Activated CD4-positive, CD25-positive, alpha-beta regulatory T cell treated with anti-CD3 and anti-CD28 coated beads, Interleukin-2, amount 50 U/mL, for 24 hours (primary cell): ENCODE data around the gene ITPR1.

ENCODE experiments used
- ATAC-seq, 2 donors: fragments of 150-1000 bp; cut with Tn5 transposase; one replicate each; pipeline ENCODE4 v1.10.0; 2021; ENCODE audit warnings: mild to moderate bottlenecking in 1 of 2, moderate library complexity in 1 of 2

The ITPR1 gene

DNA sequence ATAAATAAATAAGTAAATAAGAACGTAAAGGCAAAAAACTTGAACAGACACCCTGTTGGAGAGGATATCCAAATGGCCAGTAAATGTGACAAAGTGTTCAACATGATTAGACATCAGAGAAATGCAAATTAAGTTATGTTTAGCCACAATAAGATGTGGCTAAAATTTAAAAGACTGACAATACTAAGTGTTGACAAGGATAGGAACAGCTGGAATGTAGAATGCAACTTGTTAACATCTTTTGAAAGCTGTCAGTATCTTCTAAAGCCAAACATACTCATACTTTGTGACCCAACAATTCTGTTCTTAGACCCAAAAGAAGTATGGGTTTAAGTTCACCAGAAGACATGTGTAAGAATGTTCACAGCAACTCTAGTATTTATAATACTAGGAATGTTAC, 197.1 kb downstream of the ITPR1 start:
- ATAC-seq: no peak

DNA sequence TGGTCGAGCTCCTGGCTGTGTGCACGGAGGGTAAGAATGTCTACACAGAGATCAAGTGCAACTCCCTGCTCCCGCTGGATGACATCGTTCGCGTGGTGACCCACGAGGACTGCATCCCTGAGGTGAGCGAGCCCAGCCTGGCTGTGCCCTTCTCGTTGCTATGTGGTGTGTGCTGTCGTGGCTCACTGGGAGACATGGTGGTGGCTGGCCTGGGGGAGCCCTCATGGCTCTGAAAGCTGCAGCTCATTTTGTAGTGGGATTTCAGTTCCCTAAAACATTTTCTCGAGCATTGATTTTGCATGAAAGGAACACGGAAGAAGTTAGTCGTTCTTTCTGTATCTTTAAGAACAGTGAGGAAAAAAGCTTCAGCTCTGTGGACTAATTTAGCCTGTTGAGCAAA, 200.5 kb downstream of the ITPR1 start:
- no peak for ATAC-seq

DNA sequence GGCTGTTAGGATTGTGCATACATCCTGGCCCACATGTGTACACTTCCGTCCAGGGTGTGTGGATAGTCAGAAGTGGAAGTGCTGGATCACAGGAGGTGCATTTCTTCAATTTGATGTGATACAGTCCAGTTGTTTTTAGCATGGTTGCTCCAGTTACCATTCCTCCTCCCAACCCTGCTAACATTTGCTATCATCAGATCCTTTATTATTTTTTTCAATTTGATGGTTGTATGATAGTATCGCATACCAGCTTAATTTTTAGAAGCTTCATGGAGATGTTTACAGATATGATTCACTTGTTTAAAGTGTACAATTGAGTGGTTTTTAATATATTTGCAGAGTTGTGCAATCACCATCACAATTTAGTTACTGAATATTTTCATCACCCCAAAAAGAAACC, 202.7 kb downstream of the ITPR1 start:
- ATAC-seq: no peak

DNA sequence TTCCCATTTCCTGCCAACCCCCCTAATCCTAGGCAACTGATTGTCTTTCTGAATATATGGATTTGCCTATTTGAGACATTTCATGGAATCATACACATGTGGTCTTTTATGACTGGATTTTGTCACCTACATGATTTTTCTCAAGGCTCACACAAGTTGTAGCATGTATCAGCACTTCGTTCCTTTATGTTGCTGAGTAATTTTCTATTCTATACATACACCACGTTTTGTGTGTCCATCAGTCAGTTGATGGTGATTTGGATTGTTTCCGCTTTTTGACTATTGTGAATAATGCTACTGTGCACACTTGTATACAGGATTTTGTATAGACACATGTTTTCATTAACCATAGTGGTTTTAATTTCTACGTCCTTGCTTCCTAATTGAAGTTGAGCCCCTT, 203.1 kb downstream of the ITPR1 start:
- ATAC-seq: no peak

DNA sequence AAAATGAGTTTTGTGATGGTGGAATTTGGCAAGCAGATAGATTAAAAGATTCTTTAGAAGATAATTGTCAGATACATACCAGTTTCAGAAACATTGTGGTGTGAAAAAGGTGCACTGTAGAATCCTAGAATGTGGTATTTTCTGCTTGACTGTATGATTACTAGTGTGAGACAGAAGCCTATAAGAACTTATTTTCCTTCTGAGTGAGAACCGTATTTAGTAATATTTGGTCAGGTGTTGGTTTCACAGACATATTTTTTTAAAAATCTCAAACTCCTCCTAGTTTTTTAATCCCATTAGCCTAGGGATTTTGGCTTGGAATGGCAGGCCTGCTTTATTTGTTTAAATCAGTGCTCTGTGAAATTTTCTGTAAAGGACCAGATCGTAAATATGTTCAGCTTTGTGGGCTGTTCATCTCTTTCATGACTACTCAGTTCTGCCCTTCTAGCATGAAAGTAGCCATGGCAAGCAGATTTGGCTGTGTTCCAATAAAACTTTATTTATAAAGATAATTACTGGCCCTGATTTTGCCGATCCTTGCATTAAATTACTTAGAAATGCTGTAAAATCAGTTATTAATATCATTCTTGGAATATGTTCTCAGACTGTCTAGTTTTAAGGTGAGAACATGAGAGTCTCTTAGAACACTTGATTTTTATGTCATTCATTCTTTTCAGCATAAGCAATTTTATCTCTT, 205.1 kb downstream of the ITPR1 start:
- ATAC-seq: no peak

DNA sequence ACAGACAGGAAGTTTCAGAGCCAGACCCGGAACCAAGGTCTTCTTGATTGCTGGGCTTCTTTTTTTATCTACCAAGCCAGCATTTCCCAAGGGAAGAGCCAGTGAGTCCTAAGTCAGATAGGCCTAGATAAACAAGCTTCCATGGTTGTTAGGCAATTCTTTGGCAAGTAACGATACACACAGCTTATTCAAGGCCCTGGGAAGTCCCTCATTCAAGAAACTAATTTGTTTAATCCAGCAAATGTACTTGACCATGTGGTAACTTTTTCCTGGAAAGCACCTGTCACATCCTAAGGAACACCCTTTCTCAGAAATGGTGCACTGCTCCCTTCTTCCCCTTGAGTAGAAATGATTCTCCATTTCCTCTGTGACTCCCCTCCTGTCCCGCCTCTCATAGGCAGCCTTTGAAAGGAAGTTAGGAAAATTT, 209.9 kb downstream of the ITPR1 start:
- ATAC-seq: no peak

DNA sequence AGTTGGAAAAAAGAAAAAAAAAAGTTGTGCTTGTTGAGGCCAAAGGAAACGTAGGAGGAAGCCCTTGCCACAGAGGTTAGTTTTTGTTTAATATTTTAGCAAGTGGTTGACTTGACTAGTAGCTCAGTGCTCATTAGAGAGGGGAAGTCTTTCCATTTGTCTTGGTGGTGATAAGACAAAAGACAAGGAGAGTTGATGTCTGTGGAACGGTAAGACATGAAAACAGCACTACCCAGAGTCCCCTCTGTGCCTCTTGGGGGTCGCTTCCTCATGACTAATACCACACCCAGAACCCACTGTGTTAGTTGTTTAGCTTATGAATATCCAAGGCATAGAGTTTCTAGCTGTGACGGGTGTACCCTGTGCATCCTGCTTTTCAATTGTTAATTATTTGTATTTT, 211.4 kb downstream of the ITPR1 start:
- no peak for ATAC-seq

DNA sequence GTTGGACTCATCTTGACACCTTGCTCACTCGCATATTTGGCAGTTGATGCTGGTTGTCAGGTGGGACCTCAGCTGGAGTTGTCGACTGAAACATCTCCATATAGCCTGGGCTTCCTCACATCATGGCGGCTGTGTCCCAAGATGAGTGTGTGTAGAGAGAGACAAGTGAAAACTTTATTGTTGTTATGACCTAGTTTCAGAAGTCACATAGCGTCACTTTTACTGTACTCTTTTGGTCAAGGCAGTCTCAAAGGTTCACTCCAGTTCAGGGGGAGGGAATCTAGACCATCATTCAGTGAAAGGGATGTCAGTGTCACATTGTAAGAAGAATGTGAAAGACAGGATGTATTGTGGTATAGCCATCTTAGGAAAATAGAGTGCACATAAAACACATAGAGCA, 214.2 kb downstream of the ITPR1 start:
- ATAC-seq: no peak

DNA sequence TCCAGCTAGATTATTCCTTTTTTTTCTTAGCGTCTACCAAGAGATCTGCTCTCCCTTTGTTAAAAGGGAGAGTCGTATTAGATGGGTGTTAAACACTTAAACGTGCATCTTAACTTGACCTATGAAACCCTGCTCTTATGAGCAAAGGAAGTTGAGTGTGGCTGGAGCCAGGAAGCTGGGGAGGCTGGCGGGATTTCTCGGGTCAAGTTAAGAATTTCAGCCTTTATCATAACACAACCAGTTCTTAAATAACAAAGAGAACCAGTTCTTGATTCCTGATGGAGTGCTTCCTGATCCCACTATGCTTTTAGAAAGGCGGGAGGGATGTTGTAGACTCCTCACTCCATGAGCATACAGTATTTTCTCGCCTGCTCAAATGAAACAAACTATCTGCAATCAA, 215.1 kb downstream of the ITPR1 start:
- no peak for ATAC-seq

DNA sequence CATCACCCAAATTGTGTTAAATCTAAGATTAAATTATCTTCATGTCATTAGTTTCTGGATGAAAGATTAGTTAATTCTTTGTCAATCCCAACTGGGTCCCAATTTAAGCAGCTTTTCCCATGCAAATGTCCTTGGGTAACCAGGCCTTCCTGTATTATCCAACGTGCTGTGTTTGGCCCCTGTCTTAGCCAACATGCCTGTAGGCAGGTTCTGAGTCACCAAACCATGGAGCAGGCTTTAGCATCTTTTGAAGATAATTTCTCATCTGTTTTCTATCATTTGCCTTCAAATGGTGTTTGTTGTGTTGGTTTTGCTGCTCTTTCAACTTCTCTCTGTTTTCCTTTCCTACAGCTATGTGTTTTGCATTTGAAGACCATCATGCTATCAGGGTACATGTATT, 216.2 kb downstream of the ITPR1 start:
- ATAC-seq: no peak

DNA sequence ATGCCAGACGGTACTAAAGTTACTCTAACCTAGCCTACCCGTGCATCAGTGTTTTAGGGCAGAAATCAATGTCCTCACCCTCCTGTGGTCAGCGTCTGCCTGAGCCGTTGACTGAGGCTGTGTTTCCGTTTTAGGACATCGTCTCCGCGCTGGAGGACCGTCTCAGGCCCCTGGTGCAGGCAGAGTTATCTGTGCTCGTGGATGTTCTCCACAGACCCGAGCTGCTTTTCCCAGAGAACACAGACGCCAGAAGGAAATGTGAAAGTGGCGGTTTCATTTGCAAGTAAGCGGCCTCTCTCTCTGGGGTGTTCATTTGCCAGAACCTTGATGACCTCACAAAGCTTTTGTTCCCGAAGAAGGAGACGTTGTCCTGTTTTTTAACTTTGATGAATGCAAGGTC, 217.0 kb downstream of the ITPR1 start:
- ATAC-seq: no peak

DNA sequence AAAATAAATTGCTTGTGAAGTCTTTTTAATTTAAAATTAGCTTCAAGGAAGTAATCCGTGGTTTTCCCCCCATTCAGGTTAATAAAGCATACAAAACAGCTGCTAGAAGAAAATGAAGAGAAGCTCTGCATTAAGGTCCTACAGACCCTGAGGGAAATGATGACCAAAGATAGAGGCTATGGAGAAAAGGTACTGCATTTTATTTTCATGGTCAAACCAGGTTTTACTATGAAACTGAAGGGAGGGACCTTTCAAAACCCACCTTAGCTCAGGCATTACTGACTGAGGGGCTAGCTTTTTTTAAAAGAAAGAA, 218.5 kb downstream of the ITPR1 start:
- ATAC-seq: no peak

DNA sequence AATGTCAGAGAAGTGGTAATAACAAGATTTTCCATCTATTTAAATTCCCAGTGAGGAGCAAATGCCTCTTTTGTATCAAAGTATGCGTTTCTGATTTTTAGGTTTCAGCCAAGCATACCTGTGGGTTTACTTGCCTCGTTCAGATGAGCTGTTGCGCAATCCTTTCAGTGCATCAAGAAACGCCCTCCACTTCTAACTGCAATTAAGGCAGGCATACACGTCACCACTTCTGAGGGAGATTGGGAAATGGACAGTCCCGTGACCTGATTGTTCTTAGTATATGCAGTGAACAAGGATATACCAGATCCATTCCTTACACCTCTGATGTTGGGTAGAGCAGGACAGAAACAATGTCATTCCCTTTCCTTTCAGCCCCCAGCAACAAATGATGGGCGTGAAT, 219.0 kb downstream of the ITPR1 start:
- no peak for ATAC-seq

DNA sequence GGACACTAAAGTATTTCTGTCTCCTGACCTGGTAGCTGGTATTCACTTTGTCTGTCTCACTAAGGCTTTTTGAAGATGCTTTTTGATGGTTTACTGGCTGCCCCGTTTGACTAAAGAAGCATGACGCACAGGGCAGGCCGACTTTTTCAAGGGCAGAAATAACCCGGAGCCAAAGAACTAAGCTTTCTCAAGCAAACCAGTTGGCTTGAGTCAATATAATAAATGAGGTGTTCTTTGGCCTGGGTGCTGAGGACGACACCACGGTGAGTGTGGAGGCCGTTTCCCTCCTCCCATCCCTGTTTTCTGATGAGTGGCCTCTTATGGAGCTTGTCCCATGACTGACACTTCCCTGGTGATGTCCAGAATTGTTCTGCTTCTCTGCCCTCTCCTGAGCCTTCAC, 220.9 kb downstream of the ITPR1 start:
- no peak for ATAC-seq

DNA sequence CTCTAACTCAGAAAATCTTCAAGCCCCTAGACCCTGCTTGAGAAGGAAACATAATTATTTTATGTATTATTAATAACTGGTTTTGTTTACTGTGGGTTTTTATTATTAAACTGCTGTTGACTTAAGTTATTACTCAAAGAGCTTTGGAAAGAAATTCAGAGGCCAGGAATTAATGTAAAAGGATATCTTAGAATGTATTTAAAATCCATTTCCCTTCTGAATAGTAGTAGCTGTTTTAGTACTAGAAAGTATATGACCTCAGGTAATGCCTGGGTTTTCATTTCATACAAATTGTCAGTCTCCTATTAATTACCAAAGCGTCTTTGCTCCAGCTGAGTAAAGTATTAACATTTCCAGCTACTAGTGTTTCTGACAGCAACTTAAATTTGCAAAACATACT, 223.1 kb downstream of the ITPR1 start:
- ATAC-seq: no peak

DNA sequence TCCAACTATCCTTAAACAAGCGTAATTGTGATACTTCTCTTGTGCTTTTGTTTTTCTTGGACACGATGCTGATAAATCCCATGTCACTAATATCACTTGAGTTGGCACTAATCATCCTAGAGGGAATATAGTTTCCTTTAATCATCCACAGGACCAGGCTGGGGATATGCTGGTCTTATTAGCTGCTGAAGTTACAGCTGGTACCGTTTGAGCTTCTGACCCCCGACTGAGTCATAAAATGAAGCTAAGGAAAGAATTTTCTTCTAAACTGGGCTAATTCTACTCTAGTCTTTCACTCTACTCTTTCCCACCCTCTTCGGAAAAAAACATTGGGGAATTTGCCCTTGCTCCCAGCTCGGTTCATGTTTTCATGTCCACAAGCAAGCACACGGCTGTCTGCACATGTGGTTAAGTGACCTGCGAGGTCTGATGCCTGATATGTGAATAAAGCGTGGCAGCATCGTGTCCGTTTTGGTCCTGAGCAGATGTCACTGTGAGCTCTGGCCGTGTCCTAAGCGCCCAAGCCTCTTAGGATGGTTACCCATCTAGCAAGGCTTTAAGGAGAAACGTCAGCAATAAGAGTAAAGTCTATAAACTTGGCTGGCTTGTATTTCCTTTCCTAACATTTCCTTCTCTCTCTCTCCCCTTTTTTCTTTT, 223.7 kb downstream of the ITPR1 start:
- ATAC-seq: no peak

DNA sequence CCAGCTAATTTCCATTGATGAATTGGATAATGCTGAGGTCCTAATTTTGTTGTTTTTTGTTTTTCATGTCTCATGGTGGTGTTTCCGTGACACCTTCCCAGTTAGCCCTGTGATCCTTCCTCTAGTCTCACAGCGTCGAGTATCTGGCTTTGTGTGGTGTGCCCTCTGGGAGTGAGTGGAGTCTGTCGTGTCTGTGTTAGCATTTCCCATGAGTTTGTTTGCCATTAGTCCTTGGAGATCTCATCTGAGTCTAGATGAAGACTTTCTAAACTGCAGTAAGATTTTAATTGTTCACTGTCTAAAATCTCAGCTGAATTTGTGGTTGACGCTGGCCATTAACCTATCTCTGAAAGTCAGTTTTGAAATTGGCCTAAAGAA, 224.2 kb downstream of the ITPR1 start:
- no peak for ATAC-seq

DNA sequence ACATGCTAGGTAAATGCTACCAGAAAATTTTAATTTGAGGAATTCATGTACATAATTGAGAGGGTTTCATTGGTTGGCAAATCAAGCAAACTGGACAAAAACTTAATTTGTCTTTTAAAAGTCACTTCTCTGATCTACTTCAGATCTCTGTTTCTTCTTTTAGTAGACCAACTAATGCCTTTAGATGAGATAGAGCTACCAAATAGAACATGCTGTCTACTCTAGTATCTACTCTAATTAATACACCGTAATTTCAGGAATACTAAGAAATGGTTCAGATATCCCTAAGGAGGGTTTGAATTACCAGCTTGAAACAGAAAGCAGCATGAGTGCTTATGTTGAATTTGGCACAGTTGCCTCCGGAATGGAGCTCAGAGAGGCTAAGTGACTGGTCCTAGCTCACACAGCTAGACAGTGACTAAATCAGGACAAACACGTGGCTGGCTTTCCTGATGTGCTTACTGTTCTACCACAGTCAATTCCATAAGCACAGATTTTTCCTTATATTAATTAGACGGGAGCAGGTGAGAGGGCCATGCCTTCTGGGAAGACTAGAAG, 225.1 kb downstream of the ITPR1 start:
- ATAC-seq: no peak

DNA sequence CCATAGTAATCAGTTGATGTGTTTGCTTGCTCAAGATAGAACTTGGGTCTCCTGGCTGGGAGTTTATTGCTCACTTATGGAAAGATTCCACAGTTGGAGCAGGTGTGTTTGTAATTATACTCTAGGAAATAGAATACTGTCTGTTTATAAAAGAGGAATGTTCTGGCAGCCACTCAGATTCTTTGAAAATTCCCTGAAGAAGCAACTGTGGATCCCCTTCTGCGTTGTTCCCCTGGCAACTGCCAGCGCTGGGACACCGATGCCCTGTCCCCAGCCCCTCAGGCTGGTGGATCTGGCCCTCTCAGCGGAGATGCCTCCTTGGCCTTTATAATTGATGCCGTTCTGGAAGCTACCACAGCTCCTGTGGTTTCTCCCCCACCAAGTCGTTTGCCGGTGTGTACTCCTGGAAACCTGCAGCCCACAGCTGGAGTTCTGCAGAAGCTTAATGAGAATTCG, 225.9 kb downstream of the ITPR1 start:
- ATAC-seq: no peak

DNA sequence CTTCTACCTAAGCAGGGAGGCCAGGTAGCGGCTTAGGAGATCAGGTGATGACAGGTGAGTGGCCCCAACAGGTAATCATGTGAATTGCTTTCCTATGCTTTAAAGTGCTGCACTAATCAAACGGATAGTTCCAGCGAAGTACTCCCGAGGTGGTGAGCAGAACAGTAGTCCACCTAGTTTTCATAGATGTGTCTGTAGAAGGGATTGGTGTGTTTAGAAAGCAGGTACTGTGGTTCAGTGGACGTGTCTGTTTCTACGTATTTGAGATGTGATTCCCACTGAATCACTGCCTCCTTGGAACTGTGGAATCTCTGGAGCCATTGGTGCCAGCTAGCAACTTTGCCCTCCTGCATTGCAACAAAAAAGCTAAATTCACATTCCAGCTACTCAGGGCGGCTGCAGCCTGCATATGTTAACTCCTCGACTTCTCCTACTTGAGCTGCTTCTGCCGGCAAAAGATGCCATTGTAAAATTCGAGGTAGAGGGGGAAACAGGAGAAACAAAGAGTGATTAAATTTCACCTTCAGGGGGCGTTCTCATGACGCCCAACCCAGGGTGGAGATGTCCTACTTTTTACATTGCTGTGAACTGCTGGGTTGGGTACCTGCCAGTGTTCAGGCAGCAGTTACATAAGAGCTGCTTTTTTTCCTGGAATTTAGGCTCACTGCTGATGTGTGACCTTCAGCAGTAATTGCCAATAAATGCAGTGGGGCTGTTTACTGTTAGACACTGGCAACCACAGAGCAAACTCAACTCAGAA, 227.3 kb downstream of the ITPR1 start:
- ATAC-seq: no peak

DNA sequence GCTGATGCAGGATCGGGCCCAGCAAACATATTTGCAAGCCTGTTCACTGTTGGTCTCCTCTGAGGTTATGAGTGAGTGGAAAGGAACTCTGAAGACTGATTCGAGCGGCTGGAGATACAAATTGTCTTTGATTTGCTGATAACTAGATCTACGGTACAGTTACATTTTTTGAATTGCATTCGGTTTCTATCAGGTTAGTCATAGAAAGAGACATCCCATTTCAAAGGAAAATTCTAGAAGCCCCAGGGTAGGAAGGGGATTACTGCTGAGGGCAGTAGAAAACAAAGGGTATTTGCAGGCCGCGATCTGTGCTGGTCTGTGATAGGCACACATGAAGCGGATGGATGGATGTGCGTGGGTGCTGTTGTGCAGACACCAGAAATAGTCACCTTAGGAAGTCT, 228.4 kb downstream of the ITPR1 start:
- no peak for ATAC-seq

DNA sequence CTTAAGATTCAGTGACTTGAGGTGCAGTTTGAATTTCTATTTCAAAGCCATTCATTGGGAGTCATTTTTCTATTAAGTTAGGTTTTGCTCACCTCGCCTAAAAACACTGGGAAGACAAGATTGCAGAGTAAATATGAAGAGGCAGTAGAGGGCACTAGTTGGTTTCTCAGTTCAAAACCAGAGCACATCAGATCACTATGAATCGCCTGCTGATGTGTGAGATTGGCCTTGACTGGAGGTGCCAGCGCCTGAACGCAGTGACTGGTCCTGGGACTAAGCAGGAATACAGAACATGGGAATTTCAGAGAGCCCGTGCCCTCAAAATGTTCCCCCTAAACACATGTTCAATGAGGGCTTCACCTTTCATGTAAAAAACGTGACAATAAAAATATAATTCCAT, 229.0 kb downstream of the ITPR1 start:
- peak in 1 of 2 donors; percentile 33 for ATAC-seq

DNA sequence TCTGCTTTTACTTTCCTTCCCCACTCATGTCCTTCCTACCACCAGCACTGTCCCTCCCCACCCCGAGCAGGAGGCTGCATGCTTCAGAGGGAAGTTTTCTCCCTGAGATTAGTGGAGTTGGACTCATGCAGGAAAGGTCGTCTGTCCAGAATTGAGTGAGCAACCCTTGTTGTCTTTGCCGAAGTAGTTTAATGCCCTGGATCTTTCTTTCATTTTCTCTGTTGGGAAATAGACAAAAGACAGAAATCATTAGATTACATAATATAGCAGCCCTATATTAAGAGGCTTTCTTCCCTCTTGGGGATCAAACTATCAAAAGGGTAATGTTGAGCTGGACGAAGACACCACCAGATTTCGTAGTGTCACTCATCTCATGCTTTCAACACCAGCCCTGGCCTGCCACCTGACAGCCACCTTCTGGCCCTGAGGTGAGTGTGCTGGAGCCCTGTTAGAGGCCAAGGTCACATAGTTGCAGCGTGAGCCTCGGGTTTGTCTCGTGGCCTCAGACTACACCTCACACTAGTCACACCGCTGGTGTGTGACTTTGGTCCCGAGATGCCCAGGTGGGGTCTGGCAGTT, 231.0 kb downstream of the ITPR1 start:
- no peak for ATAC-seq

DNA sequence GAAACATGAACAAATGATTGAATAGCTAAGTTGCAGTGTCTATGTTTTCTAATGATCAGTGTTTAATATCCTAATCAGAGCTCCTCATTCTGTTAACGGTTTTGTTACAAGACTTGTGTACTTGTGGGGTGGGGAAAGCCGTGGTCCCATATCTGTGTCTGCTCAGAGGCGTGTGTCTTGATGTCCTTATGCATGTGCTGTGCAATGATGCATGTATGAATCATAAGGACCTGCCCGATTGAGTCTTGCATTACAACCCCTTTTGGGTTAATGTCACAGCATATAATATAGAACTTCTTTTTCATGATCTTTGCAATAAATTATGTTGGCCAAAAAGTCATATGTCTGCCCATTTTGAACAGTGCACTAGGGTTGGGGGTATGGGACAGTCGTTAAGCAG, 233.4 kb downstream of the ITPR1 start:
- ATAC-seq: no peak
